HepG2 (cell line): ENCODE measurements around the gene PIGL. TPM values are rescaled to one million over a fixed set of nuclear protein-coding genes. Genes with fewer than 3 reads are reported as not detected.

Source experiments
- IRX3 ChIP-seq: sonication (generic); formaldehyde crosslinking; IDR thresholded peaks from 2 replicates; pipeline ENCODE4 v1.8.1; 2023; ENCODE audit warnings: mild to moderate bottlenecking, low read depth, missing genetic modification reagents, borderline replicate concordance
- KLF15 ChIP-seq: sonication (generic); formaldehyde crosslinking; IDR thresholded peaks from 2 replicates; pipeline ENCODE4 v1.8.1; 2023; ENCODE audit warnings: borderline replicate concordance, mild to moderate bottlenecking, inconsistent platforms, missing genetic modification reagents, mixed read lengths
- MIER3 ChIP-seq: IDR thresholded peaks from 2 replicates; pipeline ENCODE4 v1.6.1; 2016; ENCODE audit warnings: missing compliant biosample characterization, borderline replicate concordance
- RAD21 ChIP-seq: fragments of 450-650 bp; formaldehyde crosslinking; IDR thresholded peaks from 2 replicates; pipeline ENCODE4 v1.5.0; 2020; ENCODE audit warnings: mild to moderate bottlenecking
- REST ChIP-seq, 2 experiments: IDR thresholded peaks; 2 replicates each; pipeline ENCODE4 v1.6.1; 2011 to 2012; ENCODE audit warnings: low read length in 2 of 2, borderline replicate concordance in 1 of 2, low read depth in 1 of 2, mild to moderate bottlenecking in 1 of 2, moderate library complexity in 1 of 2
- TSC22D2 ChIP-seq: sonication (generic); formaldehyde crosslinking; IDR thresholded peaks from 2 replicates; pipeline ENCODE4 v1.5.1; 2020; ENCODE audit warnings: missing genetic modification reagents, mild to moderate bottlenecking, borderline replicate concordance
- ZBTB4 ChIP-seq: sonication (generic); formaldehyde crosslinking; IDR thresholded peaks from 2 replicates; pipeline ENCODE4 v1.4.0; 2020; ENCODE audit warnings: missing genetic modification reagents, mild to moderate bottlenecking, borderline replicate concordance
- ZNF10 ChIP-seq: sonication (generic); formaldehyde crosslinking; IDR thresholded peaks from 2 replicates; pipeline ENCODE4 v1.4.0; 2020; ENCODE audit warnings: mild to moderate bottlenecking, low read depth, missing genetic modification reagents, borderline replicate concordance
- ZNF350 ChIP-seq: sonication (generic); formaldehyde crosslinking; IDR thresholded peaks from 2 replicates; pipeline ENCODE4 v1.4.0; 2020; ENCODE audit warnings: mild to moderate bottlenecking, low read depth, missing genetic modification reagents, borderline replicate concordance
- ZZZ3 ChIP-seq: sonication (generic); formaldehyde crosslinking; IDR thresholded peaks from 2 replicates; pipeline ENCODE4 v1.4.0; 2020; ENCODE audit warnings: missing genetic modification reagents, mild to moderate bottlenecking, borderline replicate concordance
- polyA plus RNA-seq, 8 experiments: library from polyadenylated mRNA; depleted of rRNA in 3 of 8; stranded (reverse) in 7 of 8; unstranded in 1 of 8; fragments of >200 nt; fragmentation: Illumina TruSeq in 4 of 8; extraction: Trizol in 4 of 8; gene quantifications; 2 replicates each; pipeline versions ENCODE4 v1.2.1 to v1.2.3, GENCODE V29; 2011 to 2016; ENCODE audit warnings: low read depth in 4 of 8, missing spikeins in 1 of 8, mixed read lengths in 1 of 8; ENCODE audit not compliant: insufficient read depth in 1 of 8
- total RNA-seq, 5 experiments: library from RNA; depleted of rRNA; stranded (reverse); fragments of >200 nt; fragmentation: Illumina TruSeq; extraction: Trizol; gene quantifications; 2 replicates each; pipeline ENCODE4 v1.2.3, GENCODE V29; 2016; ENCODE audit warnings: low read depth in 1 of 5
- TF ChIP-seq, protein P1 (sequence below): IDR thresholded peaks from 2 replicates; pipeline ENCODE4 v1.6.1; 2016; ENCODE audit warnings: low read depth, missing genetic modification reagents, missing compliant biosample characterization
- TF ChIP-seq, protein P2 (sequence below): sonication (generic); formaldehyde crosslinking; IDR thresholded peaks from 2 replicates; pipeline ENCODE4 v1.5.0; 2020; ENCODE audit warnings: mild to moderate bottlenecking, missing genetic modification reagents, moderate library complexity

The PIGL gene
- total and polyA plus RNA-seq, 2 of the 13 experiments (the other 11 are each of a cell fraction or from before 2014, with no cell fraction given): 28.5 to 63.8 TPM

- TF ChIP-seq REST (IDR thresholded peaks at IDR 0.05; ENCODE audit: borderline replicate concordance in 1 of 2, low read depth in 1 of 2, low read length in 2 of 2) (peak in 1 of 2 experiments; percentile 12; a peak in 1 of 4 replicates), TSC22D2 (CRISPR knock-in tag) (peak; percentile 39; the same call in 1 of the 2 replicates), KLF15 (CRISPR knock-in tag) (no peak), ZBTB4 (no peak), RAD21 (no peak), ZZZ3 (CRISPR knock-in tag) (0 out of 2 replicates have a peak, but pooled peaks have one; percentile 30), ZNF350 (CRISPR knock-in tag) (0 out of 2 replicates have a peak, but pooled peaks have one; percentile 30), IRX3 (no peak), ZNF10 (CRISPR knock-in tag) (no peak), MIER3 (no peak)
- TF ChIP-seq, protein P1, sequence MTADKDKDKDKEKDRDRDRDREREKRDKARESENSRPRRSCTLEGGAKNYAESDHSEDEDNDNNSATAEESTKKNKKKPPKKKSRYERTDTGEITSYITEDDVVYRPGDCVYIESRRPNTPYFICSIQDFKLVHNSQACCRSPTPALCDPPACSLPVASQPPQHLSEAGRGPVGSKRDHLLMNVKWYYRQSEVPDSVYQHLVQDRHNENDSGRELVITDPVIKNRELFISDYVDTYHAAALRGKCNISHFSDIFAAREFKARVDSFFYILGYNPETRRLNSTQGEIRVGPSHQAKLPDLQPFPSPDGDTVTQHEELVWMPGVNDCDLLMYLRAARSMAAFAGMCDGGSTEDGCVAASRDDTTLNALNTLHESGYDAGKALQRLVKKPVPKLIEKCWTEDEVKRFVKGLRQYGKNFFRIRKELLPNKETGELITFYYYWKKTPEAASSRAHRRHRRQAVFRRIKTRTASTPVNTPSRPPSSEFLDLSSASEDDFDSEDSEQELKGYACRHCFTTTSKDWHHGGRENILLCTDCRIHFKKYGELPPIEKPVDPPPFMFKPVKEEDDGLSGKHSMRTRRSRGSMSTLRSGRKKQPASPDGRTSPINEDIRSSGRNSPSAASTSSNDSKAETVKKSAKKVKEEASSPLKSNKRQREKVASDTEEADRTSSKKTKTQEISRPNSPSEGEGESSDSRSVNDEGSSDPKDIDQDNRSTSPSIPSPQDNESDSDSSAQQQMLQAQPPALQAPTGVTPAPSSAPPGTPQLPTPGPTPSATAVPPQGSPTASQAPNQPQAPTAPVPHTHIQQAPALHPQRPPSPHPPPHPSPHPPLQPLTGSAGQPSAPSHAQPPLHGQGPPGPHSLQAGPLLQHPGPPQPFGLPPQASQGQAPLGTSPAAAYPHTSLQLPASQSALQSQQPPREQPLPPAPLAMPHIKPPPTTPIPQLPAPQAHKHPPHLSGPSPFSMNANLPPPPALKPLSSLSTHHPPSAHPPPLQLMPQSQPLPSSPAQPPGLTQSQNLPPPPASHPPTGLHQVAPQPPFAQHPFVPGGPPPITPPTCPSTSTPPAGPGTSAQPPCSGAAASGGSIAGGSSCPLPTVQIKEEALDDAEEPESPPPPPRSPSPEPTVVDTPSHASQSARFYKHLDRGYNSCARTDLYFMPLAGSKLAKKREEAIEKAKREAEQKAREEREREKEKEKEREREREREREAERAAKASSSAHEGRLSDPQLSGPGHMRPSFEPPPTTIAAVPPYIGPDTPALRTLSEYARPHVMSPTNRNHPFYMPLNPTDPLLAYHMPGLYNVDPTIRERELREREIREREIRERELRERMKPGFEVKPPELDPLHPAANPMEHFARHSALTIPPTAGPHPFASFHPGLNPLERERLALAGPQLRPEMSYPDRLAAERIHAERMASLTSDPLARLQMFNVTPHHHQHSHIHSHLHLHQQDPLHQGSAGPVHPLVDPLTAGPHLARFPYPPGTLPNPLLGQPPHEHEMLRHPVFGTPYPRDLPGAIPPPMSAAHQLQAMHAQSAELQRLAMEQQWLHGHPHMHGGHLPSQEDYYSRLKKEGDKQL: no peak
- TF ChIP-seq, protein P2, sequence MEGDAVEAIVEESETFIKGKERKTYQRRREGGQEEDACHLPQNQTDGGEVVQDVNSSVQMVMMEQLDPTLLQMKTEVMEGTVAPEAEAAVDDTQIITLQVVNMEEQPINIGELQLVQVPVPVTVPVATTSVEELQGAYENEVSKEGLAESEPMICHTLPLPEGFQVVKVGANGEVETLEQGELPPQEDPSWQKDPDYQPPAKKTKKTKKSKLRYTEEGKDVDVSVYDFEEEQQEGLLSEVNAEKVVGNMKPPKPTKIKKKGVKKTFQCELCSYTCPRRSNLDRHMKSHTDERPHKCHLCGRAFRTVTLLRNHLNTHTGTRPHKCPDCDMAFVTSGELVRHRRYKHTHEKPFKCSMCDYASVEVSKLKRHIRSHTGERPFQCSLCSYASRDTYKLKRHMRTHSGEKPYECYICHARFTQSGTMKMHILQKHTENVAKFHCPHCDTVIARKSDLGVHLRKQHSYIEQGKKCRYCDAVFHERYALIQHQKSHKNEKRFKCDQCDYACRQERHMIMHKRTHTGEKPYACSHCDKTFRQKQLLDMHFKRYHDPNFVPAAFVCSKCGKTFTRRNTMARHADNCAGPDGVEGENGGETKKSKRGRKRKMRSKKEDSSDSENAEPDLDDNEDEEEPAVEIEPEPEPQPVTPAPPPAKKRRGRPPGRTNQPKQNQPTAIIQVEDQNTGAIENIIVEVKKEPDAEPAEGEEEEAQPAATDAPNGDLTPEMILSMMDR (CRISPR knock-in tag): peak; percentile 33; the same call in 1 of the 2 replicates
Observed at GRCh38 chr17:16297367-16298139, 80.5 kb downstream of the PIGL start (continued).
